Measurements from ENCODE around the gene RPP25L.

Gene RPP25L

GRCh38 chr9:34566972-34567371 lies 44.9 kb downstream of the RPP25L start:
- Histone ChIP-seq H3K27me3 (ENCODE audit: insufficient read depth, poor library complexity, severe bottlenecking) (peaks cover 3% of the 10 kb centered on the region), H3K4me3 (replicated peaks; ENCODE audit: insufficient read depth, low read length) (no peak overlapping the region), H3K27ac (replicated peaks) (no peak overlapping the region)
- TF ChIP-seq SPI1 (IDR thresholded peaks at IDR 0.05; ENCODE audit: borderline replicate concordance, low read depth): no peak
- DNase-seq (ENCODE audit: low read depth in 1 of 2, low spot score in 1 of 2): no peak

DNA sequence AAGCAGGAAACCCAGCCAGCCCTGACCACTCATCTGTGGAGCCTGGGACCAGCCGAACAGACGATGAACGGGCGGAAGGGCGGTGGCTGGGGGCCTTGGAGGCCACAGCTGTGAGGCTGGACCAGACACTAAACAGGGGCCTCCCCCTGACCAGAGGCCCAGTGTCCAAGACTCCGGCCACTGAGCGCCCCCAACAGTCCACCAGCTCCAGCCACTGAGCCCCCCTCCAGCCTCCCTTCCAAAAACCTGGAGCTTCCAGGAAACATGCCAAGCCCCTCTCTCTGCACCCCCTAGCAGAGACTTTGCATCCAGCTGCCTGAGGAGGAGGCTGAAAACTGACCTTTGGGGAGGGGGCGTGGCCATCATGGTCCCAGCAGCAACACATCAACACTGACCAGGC lies 45.6 kb downstream of the RPP25L start:
- TF ChIP-seq, protein P1, sequence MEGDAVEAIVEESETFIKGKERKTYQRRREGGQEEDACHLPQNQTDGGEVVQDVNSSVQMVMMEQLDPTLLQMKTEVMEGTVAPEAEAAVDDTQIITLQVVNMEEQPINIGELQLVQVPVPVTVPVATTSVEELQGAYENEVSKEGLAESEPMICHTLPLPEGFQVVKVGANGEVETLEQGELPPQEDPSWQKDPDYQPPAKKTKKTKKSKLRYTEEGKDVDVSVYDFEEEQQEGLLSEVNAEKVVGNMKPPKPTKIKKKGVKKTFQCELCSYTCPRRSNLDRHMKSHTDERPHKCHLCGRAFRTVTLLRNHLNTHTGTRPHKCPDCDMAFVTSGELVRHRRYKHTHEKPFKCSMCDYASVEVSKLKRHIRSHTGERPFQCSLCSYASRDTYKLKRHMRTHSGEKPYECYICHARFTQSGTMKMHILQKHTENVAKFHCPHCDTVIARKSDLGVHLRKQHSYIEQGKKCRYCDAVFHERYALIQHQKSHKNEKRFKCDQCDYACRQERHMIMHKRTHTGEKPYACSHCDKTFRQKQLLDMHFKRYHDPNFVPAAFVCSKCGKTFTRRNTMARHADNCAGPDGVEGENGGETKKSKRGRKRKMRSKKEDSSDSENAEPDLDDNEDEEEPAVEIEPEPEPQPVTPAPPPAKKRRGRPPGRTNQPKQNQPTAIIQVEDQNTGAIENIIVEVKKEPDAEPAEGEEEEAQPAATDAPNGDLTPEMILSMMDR (IDR thresholded peaks at IDR 0.05; ENCODE audit: insufficient read depth, low read length): no peak
- TF ChIP-seq POLR2AphosphoS5 (IDR thresholded peaks at IDR 0.05; ENCODE audit: low read depth) (no peak), SPI1 (IDR thresholded peaks at IDR 0.05; ENCODE audit: borderline replicate concordance, low read depth) (no peak), GABPA (IDR thresholded peaks at IDR 0.05; ENCODE audit: low read depth) (no peak)
- TF ChIP-seq, protein P2, sequence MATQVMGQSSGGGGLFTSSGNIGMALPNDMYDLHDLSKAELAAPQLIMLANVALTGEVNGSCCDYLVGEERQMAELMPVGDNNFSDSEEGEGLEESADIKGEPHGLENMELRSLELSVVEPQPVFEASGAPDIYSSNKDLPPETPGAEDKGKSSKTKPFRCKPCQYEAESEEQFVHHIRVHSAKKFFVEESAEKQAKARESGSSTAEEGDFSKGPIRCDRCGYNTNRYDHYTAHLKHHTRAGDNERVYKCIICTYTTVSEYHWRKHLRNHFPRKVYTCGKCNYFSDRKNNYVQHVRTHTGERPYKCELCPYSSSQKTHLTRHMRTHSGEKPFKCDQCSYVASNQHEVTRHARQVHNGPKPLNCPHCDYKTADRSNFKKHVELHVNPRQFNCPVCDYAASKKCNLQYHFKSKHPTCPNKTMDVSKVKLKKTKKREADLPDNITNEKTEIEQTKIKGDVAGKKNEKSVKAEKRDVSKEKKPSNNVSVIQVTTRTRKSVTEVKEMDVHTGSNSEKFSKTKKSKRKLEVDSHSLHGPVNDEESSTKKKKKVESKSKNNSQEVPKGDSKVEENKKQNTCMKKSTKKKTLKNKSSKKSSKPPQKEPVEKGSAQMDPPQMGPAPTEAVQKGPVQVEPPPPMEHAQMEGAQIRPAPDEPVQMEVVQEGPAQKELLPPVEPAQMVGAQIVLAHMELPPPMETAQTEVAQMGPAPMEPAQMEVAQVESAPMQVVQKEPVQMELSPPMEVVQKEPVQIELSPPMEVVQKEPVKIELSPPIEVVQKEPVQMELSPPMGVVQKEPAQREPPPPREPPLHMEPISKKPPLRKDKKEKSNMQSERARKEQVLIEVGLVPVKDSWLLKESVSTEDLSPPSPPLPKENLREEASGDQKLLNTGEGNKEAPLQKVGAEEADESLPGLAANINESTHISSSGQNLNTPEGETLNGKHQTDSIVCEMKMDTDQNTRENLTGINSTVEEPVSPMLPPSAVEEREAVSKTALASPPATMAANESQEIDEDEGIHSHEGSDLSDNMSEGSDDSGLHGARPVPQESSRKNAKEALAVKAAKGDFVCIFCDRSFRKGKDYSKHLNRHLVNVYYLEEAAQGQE (IDR thresholded peaks at IDR 0.05; ENCODE audit: insufficient replicate concordance, low read depth): no peak
- Histone ChIP-seq H3K27me3 (ENCODE audit: insufficient read depth, poor library complexity, severe bottlenecking) (peaks cover 3% of the 10 kb centered on the region), H3K27ac (replicated peaks) (no peak overlapping the region), H3K4me3 (replicated peaks; ENCODE audit: insufficient read depth, low read length) (no peak overlapping the region)
- DNase-seq (ENCODE audit: low read depth in 1 of 2, low spot score in 1 of 2): no peak

GRCh38 chr9:34565856-34566255 lies 46.0 kb downstream of the RPP25L start:
- DNase-seq (ENCODE audit: low read depth in 1 of 2, low spot score in 1 of 2): no peak
- TF ChIP-seq, protein P1 (IDR thresholded peaks at IDR 0.05; ENCODE audit: insufficient read depth, low read length): no peak
- TF ChIP-seq POLR2AphosphoS5 (IDR thresholded peaks at IDR 0.05; ENCODE audit: low read depth) (no peak), GABPA (IDR thresholded peaks at IDR 0.05; ENCODE audit: low read depth) (no peak), SPI1 (IDR thresholded peaks at IDR 0.05; ENCODE audit: borderline replicate concordance, low read depth) (no peak)
- TF ChIP-seq, protein P2 (IDR thresholded peaks at IDR 0.05; ENCODE audit: insufficient replicate concordance, low read depth): no peak
- no peak overlapping the region for H3K27ac ChIP-seq (replicated peaks)
- peaks cover 3% of the 10 kb centered on the region for H3K27me3 ChIP-seq (ENCODE audit: insufficient read depth, poor library complexity, severe bottlenecking)
- no peak overlapping the region for H3K4me3 ChIP-seq (replicated peaks; ENCODE audit: insufficient read depth, low read length)

- Histone ChIP-seq H3K4me3 (replicated peaks; ENCODE audit: insufficient read depth, low read length) (no peak overlapping the region), H3K27ac (replicated peaks) (no peak overlapping the region), H3K27me3 (ENCODE audit: insufficient read depth, poor library complexity, severe bottlenecking) (peaks cover 8% of the 10 kb centered on the region)
- TF ChIP-seq, protein P2 (IDR thresholded peaks at IDR 0.05; ENCODE audit: insufficient replicate concordance, low read depth): no peak
- TF ChIP-seq SPI1 (IDR thresholded peaks at IDR 0.05; ENCODE audit: borderline replicate concordance, low read depth): no peak
- no peak for TF ChIP-seq POLR2AphosphoS5 (IDR thresholded peaks at IDR 0.05; ENCODE audit: low read depth)
- TF ChIP-seq, protein P1 (IDR thresholded peaks at IDR 0.05; ENCODE audit: insufficient read depth, low read length): no peak
- TF ChIP-seq GABPA (IDR thresholded peaks at IDR 0.05; ENCODE audit: low read depth): no peak
- DNase-seq (ENCODE audit: low read depth in 1 of 2, low spot score in 1 of 2): no peak
Observed at GRCh38 chr9:34564617-34565016, 47.3 kb downstream of the RPP25L start.
